Epithelial cell of prostate (primary cell): ENCODE data around the gene APBA2.
"Not testable (repeated sequence)": the region's sequence is repeated elsewhere in the genome, so short reads cannot be mapped to it uniquely, and the experiment has no call there.

ENCODE experiments used
- DNase-seq: peaks from one replicate; pipeline ENCODE4 v3.0.0-alpha.2; 2011; ENCODE audit warnings: low read depth, low spot score
- H3K27ac ChIP-seq: fragments of 450-650 bp; 2 replicates; pipeline ENCODE4 v1.5.1; 2017; ENCODE audit warnings: mild to moderate bottlenecking

APBA2 gene

DNA sequence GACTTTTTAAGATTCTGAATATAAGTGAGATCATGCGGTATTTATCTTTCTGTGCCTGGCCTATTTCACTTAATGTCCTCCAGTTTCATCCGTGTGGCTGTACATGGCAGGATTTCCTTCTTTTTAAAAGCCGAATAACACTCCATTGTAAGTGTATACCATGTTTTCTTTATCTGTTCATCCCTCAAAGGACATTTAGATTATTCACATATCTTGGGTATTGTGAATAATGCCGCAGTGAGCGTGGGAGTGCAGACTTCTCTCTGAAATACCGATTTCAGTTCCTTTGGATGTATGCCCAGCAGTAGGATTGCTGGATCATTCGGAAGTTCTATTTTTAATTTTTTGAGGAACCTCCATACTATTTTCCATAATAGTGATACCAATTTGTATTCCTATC is 136.1 kb downstream of the APBA2 start:
- H3K27ac ChIP-seq: no peak overlapping the region
- no peak for DNase-seq

DNA sequence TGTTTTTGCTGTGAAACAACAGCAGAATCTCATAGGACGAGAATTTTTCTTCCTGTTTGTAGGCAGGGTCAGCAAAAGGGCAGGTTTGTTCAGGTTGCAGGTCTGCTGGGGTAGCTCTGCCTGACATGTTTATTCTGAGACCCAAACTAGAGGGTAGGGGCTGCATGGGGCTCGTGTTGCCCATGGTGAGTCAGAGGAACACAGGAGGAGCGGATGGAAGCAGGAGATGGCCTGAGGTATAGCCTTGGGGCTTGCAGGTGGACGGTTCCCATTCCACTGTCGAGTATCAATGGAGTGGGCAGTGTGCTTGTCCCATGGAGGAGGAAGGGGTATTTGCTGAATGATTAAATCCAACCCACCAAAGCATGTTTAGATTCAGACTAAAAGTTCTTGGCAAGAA is 138.9 kb downstream of the APBA2 start:
- DNase-seq: no peak
- no peak overlapping the region for H3K27ac ChIP-seq

DNA sequence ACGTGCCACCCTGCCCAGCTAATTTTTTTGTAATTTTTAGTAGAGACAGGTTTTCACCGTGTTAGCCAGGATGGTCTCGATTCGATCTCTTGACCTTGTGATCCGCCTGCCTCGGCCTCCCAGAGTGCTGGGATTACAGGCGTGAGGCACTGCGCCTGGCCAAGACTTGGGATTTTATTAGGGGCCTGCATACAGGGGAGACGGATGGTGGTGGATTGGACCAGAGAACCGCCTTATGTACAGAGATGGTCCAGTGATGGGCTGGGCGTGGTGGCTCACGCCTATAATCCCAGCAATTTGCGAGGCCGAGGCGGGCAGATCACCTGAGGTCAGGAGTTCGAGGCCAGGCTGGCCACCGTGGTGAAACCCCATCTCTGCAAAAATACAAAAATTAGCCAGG is 139.6 kb downstream of the APBA2 start:
- not testable (repeated sequence) for DNase-seq, H3K27ac ChIP-seq

DNA sequence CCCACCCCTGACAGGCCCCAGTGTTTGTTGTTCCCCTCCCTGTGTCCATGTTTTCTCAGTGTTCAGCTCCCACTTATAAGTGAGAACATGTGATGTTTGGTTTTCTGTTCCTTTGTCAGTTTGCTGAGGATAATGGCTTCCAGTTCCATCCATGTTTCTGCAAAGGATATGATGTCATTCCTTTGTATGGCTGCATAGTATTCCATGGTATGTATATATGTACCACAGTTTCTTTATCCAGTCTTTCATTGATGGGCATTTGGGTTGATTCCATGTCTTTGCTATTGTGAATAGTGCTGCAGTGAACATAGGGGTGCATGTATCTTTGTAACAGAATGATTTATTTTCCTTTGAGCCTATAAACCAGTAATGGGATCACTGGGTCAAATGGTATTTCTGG is 142.4 kb downstream of the APBA2 start:
- DNase-seq, H3K27ac ChIP-seq: not testable (repeated sequence)

DNA sequence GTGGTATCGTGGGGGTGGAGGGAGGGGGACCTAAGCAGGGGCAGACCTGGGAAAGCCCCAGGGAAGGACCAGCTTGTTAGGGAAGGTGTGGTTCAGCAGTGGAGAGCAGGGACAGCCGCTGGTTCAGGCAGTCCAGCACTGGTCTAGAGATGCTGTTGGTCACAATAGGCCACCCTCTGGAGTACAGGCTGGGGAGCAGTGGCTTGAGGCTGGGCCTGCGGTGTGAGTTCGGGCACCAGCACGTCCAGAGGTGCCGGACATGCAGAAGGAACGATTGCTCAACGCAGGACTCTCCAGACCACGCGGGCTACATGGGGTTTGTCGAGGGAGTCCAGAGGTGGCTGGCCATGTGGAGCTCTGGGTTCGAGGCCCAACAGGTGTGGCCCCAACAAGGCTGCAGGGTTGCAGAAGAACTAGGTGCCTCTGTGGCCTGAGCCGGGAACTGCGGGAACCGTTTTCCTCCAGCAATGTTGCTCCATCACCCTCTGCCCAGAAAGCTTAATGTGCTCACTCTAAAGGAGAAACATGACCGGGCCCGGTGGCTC is 143.9 kb downstream of the APBA2 start:
- DNase-seq: no peak
- no peak overlapping the region for H3K27ac ChIP-seq

DNA sequence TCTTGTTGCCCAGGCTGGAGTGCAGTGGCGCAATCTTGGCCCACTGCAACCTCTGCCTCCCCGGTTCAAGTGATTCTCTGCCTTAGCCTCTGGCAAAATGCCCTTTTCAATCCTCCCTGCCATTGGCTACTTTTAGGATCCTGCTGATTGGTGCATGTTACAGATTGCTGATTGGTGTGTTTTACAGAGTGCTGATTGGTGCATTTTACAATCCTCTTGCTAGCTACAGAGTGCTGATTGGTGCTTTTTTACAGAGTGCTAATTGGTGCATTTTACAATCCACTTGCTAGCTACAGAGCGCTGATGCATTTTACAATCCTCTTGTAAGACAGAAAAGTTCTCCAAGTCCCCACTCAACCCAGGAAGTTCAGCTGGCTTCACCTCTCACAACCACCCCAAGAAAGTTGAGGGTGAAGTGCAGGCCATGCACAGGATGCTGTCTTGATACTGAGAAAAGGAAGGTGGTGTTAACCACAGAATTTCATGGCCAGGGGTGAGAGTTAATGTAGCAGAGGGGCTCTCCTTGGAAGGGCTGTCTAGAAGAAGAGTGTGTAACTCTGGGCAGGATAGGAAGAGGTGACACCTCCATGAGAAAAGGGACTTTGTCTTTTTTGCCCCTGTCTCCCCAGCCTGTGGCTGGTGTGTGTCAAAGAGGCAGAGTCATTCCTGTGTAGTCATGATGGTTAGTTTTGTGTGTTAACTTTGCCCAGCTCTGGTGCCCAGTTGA is 145.9 kb downstream of the APBA2 start:
- DNase-seq: no peak
- H3K27ac ChIP-seq: no peak overlapping the region

DNA sequence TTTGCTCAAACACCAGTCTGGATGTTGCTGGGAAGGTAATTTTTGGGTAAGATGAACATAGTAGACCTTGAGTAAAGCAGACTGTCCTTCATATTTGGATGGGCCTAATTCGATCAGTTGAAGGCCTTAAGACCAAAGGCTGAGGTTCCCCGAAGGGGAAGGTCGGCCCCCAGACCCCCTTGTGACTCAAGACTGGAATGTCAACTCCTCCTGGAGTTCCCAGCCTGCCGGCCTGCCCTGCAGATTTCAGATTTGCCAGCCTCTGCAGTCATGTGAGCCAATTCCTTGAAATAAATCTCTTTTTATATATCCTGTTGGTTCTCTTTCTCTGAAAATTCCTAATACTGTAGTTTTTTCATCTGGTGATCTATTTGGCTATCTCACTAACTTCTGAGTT is 146.5 kb downstream of the APBA2 start:
- no peak overlapping the region for H3K27ac ChIP-seq
- no peak for DNase-seq

DNA sequence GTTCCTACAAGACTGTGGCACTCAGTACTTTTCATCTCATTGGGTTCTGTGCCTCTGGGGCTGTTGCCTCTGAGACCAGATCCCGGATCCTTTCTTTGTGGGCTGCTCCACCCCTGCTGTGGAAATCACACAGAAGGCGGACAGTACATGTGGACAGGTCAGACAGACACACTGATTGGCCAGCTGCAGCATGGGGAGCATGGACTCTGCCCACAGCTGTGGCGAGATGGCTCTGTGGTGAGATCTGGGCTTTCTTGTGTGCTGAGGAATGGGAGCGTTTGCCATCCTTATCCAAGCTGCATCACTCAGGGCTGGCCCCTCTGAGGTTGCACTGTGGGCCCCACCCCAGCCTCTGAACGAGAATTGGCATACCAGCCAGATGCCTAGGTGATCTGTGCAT is 147.0 kb downstream of the APBA2 start:
- no peak for DNase-seq
- no peak overlapping the region for H3K27ac ChIP-seq

DNA sequence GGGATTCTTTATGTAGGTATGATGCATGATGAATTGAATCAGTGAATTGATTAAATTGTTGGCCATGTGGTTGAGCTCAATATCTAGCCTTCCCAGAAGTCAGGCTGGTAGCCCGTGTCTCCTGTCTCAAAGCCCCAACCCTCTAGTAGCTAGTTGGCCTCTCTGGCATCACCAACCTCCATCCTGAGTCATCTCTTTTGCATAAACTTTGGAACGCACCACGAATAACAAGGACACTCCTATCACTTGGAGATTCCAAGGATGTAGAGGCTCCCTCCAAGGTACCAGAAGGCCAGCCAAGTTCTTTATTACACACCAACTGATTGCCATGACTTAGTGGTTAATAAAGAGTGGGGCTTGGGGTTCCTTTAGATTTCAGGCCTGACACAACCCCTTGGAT is 148.4 kb downstream of the APBA2 start:
- H3K27ac ChIP-seq: no peak overlapping the region
- DNase-seq: no peak

DNA sequence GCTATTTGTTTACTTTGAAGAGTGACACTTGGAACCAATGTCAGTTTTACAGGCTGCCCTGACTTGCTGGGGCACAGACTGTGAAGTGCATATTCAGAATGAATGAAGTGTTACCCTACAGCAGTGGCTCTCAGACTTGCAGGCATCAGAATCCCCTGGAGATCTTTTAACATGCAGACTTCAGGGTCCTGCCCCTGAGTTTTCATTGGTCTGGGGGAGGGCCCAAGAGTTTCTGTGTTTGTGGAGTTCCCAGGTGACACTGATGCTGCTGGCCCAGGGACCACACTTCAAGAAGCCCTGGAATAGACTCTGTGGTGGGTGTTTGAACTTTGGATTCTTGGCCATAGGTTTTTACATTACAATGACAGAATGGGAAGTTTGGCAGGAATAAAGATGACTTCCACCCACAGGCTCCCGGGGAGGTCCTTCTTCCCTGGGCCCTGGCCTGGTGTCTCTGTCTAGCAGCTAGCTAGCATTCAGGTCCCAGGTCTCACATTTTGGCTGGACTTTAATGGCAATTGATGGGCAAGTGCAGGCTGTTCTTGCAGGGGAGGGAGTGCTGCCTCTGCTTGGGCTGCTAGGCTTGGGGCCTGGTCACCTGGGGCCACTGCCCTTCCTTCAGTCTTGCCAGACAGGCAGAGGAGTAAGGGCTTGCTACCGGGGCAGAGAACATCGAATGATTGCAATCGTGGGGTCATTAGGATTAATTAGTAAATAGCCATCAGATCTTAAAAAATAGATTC is 149.0 kb downstream of the APBA2 start:
- DNase-seq: no peak
- no peak overlapping the region for H3K27ac ChIP-seq

DNA sequence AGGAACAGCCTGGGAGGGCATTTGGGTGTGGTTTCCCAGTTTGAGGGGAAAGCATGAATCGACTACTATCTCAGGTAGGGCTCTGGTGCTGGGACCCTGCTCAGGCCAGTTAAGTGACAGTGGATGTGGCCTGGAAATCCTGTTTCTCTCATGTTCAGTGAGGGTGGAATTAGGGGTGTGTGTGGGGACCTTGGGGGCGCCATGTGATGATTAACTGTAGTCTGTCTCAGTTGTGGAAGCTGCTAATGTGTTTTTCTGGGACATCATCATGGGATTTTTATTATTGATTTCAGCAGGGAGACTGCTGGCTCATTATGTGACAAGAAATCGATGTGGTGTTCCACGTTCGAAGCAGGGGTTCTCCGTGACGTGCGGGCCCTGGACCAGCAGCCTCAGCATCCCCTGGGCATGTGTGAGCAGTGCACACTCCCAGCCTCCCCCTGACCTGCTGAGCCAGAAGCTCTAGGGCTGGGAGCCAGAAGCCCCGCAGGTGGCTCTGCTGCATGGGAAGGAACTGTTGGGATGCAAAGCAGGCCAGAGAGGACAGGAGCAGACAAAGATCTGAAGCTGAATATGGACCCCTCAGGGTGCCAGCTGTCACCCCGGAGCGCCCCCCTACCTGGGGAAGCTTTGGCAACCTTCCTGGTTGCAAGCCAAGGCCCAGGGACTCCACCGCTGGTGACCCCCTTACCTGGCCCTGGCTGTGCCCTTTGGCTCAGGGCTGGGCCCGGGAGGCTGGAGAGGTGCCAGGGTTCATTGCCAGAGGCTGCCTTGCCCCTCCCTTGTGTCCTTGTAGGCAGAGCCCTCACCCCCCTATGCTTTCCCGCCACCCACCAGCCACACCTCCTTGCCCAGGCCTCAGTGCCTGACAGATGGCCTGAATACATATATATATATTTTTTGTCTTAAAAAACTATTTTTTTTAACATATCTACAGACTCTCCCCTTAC is 149.8 kb downstream of the APBA2 start:
- H3K27ac ChIP-seq: no peak overlapping the region

DNA sequence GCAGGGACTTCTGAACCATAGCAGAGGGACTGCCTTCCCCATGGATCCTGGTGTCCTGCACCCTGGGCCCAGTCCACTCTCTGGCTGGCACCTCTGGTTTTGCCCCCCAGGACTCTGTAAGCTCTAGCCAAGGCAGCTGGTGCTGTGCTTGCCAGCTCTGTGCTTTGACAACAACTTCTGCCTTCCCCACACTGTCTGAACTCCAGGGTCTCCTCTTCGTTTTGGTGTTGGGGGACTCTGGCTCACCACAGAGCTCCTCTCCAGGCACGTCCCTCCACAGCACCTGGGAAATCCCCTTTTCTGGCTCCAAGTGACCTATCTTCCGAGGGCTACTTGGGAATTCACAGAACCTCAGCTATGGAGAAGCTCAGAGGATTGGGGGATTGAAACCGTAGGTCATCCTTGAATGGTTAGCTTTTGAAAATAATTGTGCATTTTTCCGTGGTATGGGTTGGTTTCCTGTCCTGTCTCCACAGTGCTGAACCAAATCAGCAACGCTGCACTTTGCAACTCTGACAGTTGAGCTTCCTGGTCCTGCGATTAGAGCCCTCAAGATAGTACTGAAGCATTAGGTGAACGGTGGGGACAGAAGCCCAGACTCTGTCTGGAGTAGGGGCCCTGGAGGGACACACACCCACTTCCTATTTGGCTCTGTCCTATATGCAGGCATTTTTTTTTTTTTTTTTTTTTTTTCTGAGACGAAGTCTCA is 152.4 kb downstream of the APBA2 start:
- no peak overlapping the region for H3K27ac ChIP-seq
- DNase-seq: no peak

More for the DNA sequence above, 149.8 kb downstream of the APBA2 start:
- DNase-seq: no peak

DNA sequence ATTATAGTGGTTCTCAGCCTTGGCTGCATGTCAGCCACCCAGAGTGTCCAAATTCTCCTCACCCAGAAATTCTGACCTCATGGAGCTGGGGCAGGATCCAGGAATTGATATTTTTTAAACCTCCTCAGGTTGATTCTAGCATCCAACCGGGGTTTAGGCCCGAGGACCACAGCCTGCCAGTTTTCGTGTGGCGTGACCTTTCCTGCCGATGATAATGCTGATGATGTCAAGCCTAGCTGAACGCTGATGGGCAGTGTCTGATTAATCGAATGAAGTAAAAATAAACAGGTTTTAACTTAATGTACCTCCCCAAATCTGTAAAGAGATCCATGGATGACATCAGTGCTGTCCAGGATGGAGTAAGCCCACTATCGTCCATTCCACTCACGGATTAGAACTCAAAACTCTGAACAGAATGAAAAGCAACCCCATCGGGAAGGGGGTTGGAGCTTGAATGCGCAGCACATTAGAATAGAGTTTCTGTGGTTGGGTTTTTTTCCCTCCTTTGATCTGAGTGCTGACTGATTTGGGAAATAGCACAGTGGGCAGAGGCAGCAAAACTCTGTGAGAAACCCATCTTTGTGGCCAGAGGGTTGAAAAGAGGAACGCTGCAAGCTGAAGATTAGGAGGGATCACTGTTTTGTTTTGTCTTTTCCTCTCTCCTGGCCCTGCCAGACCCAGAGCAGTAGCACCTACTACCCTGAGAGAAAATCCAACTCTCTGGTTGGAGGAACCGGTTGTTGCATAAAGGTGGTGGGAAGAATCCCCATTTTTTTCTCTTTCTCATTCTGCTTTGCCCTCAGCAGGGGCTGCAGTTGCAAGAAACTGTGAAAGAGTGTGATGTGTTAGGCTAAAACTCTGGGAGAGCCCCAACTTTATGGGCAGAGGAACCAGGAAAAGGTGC is 153.9 kb downstream of the APBA2 start:
- DNase-seq: no peak
- no peak overlapping the region for H3K27ac ChIP-seq

DNA sequence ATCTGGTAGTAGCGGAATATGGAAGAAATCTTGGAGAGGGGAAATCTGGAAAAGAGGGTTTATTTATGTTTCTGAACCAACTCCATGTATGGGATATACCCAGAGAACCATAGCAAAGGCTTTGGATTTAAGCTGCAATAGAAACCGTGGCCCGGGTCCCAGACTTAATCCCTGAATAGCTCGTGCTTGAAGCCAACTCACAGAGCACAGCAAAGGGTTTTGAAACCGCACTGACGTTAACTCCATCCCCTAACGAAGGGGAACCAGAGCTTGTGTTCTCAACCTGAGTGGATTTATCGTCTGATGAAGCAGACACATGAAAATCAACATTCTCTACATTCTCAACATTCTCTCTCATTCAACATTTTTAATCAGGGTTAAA is 154.6 kb downstream of the APBA2 start:
- DNase-seq: no peak
- no peak overlapping the region for H3K27ac ChIP-seq

DNA sequence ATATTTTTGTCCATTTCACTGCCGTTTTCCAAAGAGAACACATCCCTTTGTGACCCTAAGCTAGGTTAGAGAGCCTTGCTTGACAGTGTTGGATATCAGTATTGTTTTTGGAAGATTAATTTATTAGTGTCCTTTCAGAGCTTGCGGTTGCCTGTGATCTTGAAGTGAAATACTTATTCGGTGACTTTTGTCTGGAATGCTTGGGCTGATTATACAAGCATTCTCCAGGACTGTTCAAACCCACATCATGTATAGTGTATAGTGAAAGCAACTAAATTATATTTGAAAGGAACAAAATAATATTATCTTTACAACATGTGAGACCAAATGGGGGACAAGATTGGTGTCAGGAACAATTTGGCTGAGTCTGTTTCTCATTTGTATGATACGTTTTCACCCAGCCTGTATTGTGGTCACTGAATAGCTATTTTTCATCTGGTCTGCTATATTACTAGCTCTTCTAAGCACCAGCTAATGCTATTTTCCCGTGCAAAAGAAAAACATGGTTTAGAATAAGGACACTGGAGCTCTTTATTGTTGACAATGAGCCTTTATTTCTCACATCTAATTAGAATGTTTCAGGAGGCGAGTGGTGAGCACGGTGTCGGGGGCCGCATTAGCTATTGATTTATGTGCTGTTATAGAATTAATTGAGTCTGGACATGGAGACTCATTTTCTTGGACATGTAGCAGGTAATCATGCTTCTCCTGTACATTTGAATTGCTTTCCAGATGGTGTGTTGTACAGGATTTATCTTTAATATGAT is 158.1 kb downstream of the APBA2 start:
- no peak overlapping the region for H3K27ac ChIP-seq
- DNase-seq: no peak

DNA sequence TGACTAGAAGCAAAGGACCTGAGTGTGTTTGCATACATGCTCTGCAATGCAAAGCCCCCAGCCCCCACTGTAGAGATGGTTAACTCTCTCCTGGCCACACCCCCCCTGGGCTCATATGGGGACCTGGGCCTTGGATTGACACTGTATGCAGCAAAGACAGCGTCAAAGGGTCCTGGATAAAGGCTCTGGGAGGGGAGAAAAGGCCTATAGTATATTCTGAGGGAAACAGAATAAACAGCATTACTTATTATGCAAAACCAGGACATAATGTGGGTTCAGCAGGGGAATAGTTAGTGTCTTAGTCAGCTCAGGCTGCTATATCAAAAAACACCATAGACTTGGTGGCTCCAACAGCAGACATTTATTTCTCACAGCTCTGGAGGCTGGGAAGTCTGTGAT is 158.7 kb downstream of the APBA2 start:
- no peak overlapping the region for H3K27ac ChIP-seq
- no peak for DNase-seq

DNA sequence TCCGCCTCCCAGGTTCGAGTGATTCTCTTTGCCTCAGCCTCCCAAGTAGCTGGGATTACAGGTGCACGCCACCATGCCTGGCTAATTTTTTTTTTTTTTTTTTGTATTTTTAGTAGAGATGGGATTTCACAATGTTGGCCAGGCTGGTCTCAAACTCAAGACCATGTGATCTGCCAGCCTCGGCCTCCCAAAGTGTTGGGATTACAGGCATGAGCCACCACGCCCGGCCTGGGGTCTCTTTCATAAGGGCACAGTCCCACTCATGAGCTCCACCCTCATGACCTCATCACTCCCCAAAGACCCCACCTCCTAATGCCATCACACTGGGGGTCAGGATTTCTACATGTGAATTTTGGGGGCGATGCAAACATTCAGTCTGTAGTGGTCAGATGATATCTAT is 159.4 kb downstream of the APBA2 start:
- not testable (repeated sequence) for DNase-seq, H3K27ac ChIP-seq

DNA sequence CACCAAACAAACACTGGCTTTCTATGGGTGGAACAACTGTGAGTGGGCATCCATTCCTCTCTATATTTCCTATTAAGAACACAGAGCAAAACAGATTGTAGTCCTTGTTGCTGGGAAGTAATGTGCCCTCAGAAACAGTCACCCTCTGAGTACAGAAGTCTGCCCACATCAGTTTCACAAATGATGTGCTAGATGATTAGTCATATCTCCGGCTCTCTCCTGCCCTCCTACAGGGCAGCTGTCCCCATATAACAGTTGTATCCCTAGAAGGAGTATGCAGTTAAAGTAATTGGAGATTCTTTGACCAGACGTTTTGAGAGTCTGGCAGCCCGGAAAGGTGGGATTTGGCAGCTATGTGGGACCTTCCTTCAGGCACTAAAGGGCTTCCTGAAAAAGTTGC is 159.9 kb downstream of the APBA2 start:
- H3K27ac ChIP-seq: no peak overlapping the region
- no peak for DNase-seq
